GM18868 (cell line): ENCODE results near the gene TRPM6.

Experiments used
- ATAC-seq: cut with Tn5 transposase; IDR thresholded peaks from one replicate; pipeline ENCODE4 v1.9.1; 2021; ENCODE audit warnings: mild to moderate bottlenecking, moderate library complexity; ENCODE audit not compliant: unreplicated experiment

The TRPM6 gene

DNA sequence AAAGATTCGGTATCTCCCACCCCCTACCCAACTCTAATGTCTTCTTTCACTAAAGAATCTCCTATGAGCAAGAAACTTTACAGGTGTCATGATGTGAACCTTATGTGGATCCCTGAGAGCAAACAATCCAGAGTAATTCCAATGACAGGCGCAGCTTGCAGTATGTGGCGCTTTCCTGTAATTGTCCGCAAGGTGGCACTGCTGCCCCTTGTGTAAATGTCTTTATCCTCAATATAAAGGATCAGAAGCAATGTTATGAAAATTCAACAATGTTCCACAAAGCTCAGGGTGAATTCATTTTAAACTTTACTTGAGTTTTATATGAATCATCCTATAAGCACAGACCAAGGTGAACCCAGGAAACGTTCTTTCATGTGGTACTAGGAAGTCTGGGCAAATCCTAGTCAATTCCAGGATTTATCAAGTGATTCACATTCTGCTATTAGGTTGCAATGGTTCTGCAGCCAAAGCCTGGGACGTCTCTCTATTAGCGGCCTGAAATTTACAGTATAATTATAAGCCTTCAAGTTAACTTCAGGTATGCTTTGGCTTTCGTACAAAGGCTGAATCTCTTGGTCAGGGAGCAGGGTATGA, 113.7 kb downstream of the TRPM6 start:
- ATAC-seq: peak; percentile 48

GRCh38 chr9:74772121-74772520, 115.6 kb downstream of the TRPM6 start:
- ATAC-seq: peak; percentile 60

GRCh38 chr9:74771672-74772071, 116.0 kb downstream of the TRPM6 start:
- no peak for ATAC-seq

- no peak for ATAC-seq
Observed at GRCh38 chr9:74771262-74771585, 116.5 kb downstream of the TRPM6 start.

- ATAC-seq: peak; percentile 57
Observed at GRCh38 chr9:74770508-74771261, 117.0 kb downstream of the TRPM6 start.

GRCh38 chr9:74765481-74765971, 122.2 kb downstream of the TRPM6 start:
- no peak for ATAC-seq

GRCh38 chr9:74762950-74763349, 124.8 kb downstream of the TRPM6 start:
- no peak for ATAC-seq

DNA sequence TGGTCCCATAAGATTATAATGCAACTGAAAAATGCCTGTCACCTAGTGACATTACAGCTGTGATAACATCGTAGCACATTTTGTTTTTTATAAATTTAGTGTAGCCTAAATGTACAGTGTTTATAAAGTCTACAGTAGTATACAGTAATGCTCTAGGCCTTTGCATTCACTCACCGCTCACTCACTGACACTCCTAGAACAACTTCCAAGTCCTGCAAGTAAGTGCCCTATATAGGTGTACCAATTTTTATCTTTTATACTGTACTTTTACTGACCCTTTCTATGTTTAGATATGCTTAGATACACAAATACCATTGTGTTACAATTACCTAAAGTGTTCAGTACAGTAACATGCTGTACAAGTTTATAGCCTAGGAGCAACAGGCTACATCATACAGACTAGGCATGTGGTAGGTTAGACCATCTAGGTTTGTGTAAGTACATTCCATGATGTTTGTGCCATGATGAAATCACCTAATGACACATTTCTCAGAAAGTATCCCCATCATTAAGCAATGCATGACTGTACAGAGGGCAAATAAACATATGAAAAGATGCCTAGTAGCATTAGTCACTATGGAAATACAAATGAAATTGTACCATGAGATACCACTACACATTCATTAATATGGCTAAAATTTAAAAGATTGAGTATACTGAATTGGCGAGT, 127.6 kb downstream of the TRPM6 start:
- no peak for ATAC-seq

DNA sequence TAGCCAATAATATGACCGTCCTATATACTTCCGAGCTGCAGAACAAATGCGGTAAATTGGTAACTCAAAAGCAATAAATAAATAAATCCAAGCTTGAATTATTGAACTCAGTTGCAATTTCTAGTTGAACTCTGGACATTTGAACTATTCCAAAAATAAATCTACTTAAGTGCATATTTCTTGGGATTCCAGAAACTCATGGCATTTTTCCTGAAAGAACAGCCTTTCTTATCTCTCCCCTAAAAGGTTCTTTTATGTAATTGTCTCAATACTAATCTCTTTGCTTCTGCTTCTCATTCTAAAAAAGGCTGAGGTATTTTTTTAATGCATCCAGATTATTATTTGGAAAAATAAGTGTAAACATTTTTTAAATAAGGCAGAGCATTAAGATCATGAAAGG, 131.7 kb downstream of the TRPM6 start:
- no peak for ATAC-seq

- no peak for ATAC-seq
Observed at GRCh38 chr9:74755355-74755754, 132.4 kb downstream of the TRPM6 start.

DNA sequence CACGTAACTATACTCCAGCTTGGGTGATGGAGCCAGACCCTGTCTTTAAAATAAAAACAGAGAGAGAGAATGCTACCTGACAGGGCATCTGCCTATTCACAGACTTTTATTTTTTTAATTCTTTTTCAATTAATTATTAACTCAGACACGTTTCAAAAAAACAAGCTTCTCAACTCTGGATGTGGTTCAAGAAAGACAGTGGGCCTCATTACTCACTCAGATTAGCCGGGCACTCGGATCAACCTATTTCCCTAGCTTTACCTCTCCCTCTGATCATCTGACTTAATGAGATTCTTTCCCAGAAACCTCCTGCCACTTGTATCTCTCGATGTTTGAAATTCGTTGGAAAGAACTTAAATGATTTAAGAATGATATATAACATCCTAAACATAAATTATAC, 134.1 kb downstream of the TRPM6 start:
- ATAC-seq: no peak

GRCh38 chr9:74748966-74749365, 138.8 kb downstream of the TRPM6 start:
- ATAC-seq: no peak

DNA sequence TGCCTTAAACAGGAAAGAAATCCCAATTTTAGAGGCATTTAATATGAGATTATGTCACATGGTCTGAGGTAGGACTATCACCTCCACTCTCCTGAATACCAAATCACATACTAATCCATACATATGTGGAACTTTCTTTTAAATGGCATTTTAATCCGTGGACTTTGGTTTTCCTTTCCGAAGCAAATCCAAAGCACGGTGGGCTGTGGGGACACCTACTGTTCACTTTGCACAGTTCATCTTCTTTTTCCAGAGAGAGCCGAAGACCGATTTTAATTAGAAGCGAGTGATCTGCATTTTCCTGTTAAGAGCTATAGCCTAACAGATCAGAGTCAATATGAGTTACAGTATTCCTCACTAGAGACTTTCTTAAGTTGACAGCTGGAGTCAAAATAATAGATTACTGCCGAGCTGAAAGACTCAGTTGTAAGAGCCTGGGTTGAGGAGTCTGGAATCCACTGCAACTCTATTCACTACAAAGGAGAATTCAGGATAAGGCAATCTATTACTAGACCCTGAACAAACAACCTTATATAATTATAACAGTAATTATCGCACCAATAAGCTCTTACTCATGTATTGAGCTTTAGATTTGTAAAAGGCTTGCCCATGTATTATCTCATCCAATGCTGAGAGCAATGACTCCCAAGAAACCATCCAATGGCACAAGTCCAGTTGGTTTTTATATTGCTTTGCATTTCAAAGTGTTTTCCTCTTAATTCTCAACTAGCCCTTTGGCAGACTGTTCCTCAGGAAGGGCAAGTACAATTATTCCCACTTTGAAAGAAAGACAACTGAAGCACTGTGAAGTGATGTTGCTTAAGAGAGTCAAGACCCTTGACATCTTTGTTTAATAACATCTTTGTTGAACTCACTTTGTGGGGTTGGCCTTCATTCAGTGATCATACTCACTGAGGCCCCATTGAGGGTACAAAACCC, 144.7 kb downstream of the TRPM6 start:
- ATAC-seq: peak; percentile 55

DNA sequence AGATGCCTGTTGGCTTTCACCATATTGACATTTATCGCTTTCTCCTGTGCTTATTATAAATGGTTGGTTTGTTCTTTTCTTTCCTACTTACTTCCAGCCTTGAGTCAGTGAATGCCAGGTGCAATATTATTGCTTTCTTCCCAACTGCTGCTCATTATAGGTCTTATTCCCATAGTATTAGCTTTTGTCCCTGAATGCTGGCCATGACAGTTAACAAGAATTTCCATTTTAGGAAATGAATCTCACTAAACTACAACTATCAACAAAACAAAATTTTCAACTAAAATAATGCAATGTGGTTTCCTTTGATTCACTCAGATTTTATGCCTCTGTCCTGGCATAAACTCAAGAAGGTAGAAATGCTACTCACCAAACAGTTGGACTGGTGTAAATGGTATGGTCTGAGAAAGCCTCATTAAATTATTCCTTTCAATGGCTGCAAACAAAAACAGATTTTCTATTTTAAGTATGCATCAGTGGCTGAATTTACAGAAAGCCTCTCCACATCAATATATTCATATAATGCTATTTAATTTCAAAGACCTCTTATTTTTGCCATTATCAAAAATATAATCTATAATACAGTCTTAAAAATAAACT, 145.4 kb downstream of the TRPM6 start:
- ATAC-seq: no peak

DNA sequence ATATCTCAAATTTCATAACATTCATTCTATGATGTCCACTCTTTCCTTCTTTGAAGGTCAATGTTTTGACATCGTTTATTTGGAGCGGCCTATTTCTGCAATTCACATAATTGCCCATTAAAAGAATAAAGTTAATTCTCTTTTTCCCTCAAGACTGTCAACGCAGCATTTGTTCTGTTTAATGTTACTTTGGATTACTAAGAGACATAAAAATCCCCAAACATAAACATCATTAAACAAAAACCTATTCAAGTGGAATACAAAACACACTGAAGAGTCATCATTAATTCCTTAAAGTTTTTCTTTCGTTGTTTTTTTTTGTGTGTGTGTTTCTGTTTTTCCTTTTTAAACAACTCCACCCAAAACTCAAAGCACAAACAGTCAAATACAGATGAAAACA, 151.1 kb downstream of the TRPM6 start:
- no peak for ATAC-seq

DNA sequence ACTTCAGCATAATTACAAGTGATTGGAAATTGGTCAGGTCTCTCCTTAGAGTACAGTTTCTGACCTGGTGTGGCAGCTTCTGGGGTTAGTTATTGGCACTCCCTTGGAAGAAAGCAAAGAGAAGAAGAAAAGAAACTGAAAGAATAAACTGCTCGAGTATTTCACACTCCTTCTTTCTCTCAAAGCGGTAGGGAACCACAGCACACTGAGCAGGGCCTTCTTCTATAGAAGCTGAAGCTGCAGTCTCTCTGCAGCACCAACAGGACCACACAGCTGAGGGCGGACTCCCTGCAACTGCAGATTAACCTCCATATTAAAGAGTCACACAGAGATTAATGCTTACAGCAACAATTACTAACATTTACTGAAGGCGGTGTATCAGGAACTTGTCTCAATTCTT, 152.0 kb downstream of the TRPM6 start:
- ATAC-seq: no peak

DNA sequence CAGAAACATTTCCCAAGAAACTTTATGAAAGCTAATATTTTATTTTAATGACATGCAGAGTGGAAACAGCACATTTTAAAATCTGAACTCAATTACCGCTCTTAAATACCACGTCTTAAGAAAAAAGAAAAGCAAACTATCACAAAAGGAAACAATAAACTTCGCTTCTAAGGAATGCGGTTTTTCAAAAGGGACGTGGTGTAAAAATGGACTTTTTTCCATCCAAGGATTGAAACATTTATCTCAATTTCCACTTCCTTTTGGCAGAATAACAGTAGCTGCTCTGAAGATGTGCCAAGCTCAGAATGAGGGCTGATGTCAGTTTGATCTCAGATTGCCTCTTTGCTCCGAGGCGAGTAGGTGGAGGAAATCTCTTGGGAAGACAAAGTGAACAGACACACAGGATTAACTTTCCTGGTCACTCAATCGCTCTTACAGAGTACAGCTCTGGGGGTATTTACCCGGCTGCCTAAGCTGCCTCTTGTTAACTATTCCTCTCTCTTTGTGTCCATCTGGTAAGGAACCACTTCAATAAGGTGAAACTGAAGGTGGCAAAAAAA, 158.5 kb downstream of the TRPM6 start:
- no peak for ATAC-seq

GRCh38 chr9:74728176-74728575, 159.5 kb downstream of the TRPM6 start:
- ATAC-seq: no peak

GRCh38 chr9:74726581-74726980, 161.1 kb downstream of the TRPM6 start:
- ATAC-seq: no peak

DNA sequence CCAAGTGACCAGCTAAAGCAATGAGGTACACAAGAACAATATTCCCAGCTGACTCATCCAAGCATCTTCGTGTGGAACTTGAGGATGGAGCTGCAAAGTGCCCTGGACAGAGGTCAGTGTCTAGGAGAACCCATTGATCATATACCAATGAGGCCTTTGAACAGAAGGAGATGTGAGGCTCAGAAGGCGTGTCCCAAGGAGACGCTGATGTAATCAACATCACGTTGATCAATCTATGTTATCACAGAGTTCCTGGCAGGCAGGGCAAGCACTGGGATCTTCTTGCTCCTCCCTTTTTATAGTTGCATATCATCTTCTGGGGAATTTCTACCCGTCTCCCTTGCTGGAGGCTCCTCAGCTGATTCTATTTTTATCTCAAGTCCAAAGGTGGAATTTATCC, 163.4 kb downstream of the TRPM6 start:
- no peak for ATAC-seq
